ENCODE measurements around the gene ZNF292.
"Not testable (repeated sequence)": the region's sequence is repeated elsewhere in the genome, so short reads cannot be mapped to it uniquely, and the experiment has no call there.

Gene ZNF292

DNA sequence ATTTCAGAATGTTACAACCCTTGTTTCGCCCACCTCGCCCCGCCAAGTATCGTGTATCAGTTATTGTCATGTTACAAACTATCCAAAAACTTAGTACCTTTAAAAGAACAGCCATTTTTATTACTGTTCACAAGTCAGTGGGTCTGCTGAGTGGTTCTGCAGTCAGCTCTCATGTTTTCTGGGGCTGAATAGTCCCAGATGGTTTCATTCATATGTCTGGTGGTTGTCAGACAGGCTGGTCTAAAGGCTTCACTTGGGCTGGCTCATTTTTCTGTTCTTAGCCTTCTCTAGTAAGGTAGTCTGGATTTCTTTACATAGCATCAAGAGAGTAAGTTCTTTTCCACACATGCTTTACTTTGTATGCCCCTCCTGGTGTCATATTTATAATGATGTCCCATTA lies 8.6 kb downstream of the ZNF292 start:
- no peak for DNase-seq

DNA sequence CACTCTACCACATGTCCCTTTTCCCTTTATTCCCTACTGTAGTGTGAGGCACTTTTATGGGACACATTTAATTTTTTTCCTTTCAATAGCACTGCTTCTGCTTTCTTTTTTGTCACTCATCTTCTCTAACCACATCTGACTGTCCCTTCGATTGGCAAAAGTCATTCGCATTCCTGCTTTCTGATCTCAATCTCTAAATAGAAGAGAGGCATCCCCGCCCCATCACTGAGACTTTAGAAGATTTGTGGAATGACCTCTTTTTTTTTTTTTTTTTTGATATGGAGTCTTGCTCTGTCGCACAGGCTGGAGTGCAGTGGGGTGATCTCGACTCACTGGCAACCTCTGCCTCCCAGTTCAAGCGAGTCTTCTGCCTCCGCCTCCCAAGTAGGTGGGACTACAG lies 9.1 kb downstream of the ZNF292 start:
- no peak for DNase-seq

DNA sequence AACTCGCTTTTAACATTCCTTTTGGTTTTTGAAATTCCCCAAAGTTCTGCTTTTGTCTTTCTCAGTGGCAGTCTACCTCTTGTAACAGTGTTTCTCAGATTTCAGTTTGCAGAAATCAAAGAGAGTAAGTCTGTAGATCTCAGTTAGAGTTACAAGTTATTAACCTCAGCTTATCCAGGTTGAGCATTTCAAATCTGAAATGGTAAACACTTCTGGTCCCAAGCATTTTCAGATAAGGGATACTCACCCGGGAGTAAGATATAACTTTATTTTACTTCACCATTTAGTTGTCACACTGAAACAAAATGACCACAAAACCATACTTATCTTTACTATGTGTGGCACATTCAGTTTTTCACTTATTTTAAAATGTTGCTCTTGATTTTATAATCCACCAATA lies 9.8 kb downstream of the ZNF292 start:
- DNase-seq, result no peak

DNA sequence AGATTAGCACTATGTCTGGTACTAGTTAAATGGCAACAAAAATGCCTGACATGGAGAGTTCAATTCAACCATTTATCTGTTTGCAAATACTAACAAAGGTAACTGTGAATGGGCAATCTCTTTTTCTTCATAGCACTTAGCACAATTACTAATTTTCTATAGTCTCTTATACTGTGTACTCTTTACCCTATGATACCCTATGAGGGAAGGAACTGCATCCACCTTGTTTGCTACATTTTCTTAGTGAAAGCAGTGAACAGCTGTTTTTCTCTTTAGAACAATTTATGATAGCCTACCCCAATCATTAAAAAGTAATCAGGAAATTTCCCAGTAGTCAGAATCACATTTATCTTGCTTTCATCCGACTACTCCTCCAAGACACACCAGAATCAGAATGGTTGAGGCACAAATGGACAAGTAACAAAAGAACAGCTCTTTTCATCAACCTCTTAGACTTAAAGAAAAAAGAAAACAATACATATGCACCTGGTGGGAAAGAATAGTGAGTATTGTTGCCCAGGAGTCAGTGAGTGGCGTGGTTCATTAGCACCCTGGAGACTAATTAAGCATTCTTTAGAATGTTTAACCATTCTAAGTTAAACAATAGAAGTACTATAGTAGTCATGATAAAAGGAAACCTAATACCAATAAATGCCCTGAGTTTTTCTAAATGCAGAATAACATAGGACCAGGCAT lies 16.7 kb downstream of the ZNF292 start:
- DNase-seq, result no peak

DNA sequence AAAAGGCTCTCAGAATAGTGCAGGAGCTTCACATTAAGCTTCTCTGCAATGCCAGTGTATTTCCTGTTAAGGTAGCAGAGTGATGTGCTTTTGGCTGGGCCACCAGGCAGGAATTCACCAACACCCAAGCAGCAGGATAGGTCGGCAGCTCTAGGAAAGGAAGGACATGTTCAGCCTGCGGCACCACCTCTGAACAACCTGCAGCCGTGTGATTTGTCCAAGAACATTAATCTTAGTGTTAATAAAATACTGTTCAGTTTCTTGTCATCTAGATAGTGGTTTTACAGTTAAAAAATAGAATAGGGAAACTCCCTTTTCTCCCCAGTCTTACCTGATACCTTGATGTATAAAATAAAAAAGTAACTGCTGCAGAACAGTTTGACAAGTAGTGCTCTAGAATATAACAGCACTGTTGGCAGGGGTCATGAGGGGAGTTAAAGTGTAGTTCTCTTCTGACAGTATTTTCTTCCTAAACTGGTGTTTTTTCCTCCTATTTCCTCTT lies 18.8 kb downstream of the ZNF292 start:
- no peak for DNase-seq

DNA sequence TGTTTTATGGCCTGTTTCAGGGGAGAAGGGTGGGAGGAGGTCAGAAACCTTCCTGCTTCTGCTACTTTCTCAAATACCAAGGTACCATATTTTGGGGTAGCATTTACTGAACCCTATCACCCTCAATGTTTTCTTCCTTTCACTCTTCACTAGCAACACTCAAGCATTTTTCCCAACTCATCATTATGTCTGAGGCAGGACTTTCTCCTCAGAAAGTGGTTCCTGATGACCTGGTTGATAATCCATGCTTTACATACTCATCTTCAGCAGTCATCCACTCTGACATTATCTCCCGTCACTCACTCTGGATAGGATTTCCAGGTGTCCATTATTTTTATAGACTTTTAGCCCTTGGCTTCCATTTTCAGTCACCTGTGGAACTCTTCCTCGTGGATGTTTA lies 21.1 kb downstream of the ZNF292 start:
- no peak for DNase-seq

DNA sequence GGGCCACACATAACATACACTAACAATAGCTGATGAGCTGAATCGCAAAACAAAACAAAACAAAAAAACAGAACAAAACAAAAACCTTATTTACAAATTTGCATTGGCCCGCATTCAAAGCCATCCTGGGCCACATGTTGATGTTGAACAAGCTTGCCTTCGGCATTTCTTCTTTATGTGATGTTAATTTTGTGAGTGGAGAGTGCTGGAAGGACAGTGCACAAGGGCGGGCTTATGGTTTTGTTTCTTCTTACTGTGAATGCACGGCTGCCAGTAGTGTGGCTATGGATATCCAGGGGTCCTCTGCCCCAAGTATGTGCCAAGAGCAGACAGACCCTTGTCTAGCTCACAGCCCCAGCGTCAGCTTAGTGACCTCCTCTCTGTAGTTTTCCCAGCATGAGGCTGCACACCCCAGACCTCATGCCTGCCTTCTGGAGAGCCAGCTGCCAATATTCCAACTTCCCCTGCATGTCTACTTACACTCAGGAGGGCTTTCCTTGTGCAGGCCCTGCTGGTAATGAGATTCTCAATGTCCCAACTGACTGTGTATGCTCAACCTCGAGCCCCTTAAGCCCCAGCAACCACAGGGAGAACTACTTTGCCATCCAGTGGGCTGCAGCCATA lies 24.9 kb downstream of the ZNF292 start:
- DNase-seq, result no peak

DNA sequence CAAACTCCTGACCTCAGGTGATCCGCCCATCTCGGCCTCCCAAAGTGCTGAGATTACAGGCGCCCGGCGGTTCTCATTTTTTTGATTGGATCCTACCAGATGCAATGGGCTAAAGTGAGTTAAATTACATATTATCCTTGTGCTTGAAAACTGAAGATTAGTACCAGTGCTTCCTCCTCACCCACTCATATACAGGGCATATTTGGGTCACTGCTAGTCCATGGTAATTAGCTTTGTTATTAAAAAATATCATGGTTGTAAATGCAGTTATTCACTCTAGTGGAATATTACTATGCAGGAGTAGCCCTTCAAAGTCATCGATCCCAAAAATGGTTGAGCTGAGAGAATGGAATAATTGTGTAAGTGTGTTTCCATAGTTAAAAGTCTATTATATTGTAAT lies 26.5 kb downstream of the ZNF292 start:
- no peak for DNase-seq

DNA sequence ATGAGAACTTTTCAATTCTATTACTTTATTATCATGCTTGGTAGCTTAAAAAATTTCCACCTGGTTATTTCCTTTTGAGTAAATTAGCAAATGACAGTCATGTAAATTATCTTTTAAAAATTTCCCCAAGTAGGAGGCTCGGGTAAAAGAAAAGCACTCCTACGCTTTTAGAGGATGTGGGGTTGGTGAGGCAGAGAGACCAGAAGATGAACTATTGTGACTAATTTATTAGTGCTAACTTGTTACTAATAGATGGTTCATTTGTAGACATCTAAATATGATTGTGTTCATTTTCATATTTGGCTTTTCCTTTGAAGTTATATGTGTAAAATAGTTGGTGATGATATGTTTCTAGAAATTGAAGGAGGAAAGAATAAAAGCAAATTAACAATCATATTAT lies 27.0 kb downstream of the ZNF292 start:
- DNase-seq, result peak; percentile 57

DNA sequence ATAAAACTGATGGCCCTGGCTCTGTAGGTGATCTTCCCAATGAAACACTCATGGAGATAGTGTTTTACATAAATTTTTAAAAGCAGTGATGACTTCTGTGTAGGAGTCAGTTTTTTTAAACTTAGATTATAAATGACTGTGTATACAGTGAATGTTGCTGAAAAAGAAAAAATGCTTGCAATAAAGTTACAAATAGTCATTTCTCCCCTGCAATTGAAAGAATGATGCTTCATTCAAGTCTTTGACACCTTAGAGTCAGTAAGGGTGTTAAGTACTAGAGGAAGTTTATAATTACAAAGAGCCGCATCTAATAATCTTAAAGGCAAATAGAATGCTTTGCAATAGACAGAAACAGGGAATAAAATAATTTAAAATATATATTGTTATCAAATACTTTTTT lies 27.6 kb downstream of the ZNF292 start:
- DNase-seq, result peak; percentile 49

DNA sequence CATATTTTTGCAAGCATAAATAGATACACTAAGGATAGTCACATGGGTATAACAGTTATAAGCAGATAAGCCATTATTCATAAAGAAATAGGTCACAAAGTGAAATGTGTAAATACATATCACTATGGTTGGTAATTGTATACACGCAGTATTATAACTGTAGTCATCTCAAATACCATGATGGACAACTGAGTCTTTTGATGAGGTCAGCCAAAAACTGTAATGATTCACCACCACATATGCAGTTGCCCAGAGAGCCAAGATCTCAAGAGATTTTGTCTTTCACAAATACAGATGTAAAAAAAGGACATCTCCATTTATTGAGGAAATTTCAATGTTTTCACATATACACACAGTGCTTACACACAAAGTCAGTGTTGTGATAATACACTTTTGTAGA lies 28.3 kb downstream of the ZNF292 start:
- DNase-seq, result peak; percentile 38

DNA sequence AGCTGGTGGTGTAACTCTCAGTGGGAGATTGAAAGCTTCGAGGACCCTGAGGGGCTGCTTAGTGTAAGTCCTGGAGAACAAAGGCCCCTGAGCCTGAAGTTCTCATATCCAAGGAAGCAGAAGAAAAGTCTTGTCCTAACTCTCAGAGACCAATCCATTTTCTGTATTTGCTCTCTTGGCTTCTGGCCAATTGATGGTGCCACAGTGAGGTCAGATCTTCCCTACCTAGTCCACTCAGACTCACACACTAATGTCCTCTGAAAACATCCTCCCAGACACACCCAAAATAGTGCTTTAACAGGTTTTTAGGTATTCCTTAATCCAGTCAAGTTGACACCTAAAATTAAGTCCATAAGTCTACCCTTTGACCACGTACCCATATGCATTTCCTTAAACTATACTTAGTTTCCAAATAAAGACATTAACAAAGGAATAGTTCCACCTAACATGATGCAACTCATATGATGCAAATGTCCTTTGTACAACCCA lies 29.4 kb downstream of the ZNF292 start:
- no peak for DNase-seq

DNA sequence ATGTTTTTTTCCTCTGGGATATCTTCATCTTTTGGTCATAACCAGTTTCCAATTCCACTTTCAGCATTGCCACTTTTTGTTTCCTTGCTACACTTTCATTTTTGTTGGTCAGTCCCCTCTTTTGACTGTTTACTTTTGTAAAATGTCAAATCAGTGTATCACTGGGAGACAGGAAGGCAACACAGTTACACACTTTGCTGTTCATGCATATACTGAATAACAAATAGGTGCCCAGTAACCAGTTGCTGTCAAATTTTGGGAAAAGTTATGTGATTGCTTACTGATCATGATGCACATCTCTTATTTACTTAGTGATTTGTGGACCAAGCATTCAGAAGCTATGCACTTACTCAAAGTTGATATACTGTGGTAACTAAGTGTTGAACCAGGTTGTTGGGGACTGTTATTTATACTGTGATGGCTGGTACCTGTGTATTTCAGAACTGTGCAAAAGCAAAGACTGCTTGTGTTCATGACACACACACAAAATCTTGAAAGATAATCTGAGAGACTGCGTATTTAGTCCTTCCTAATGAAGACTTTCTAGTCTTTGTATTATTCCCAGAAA lies 41.0 kb downstream of the ZNF292 start:
- DNase-seq, result peak; percentile 26

DNA sequence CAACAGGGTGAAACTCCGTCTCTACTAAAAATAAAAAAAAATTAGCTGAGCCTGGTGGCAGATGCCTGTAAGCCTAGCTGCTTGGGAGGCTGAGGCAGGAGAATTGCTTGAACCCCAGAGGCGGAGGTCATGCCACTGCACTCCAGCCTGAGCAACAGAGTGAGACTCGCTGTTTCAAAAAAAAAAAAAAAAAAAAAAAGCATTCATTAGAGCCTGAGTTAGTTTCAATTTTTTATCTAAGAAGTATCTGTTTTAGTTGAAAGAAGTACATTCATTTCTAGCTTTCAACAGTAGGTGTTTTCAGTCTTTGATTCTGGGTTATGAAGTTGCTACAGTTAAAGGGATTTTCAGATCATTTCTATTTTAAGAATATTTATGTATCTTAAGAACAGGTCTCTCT lies 42.2 kb downstream of the ZNF292 start:
- peak; percentile 41 for DNase-seq

DNA sequence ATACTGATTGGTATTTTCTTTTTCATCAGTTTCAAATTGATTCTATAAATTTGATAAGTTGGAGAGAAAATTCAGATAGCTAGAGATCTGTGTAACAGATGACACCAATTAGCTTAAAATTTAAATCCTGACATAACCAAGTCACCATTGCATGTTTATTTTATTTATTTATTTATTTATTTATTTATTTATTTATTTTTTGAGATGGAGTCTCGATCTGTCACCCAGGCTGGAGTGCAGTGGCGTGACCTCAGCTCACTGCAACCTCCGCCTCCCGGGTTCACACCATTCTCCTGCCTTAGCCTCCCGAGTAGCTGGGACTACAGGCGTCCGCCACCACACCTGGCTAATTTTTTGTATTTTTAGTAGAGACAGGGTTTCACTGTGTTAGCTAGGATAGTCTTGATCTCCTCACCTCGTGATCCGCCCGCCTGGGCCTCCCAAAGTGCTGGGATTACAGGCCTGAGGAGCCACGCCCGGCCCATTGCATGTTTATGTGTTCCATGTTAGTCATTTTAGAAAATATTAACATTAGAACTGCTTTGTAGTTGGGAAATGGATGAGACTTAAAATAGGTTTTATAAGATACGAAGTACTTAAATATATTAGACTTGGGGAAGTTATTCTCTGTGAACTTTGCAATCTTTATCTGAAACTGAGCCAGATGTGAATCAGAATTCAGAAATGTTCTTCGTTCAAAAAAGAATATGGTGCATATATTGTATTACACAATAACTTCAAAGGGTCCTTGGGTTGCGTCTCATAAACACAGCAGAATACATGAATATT lies 42.9 kb downstream of the ZNF292 start:
- not testable (repeated sequence) for DNase-seq

DNA sequence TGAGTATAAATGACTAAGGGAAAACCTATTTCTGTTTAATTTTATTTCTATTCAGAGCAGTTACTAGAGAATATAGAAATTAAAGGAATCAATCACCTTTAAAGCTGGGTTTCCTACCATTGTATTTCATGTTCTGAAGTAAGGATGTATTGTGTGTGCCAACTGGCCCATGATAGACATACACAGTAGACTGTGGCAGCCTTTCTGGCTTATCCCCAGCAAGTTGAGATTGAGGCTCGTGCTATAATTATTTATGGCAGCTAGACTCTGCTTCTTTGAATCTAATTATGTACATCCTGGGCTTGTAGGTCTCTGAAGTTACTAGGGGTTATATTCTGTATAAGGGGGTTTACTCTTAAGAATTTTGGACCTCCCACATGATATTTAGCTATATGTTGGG lies 44.4 kb downstream of the ZNF292 start:
- no peak for DNase-seq

DNA sequence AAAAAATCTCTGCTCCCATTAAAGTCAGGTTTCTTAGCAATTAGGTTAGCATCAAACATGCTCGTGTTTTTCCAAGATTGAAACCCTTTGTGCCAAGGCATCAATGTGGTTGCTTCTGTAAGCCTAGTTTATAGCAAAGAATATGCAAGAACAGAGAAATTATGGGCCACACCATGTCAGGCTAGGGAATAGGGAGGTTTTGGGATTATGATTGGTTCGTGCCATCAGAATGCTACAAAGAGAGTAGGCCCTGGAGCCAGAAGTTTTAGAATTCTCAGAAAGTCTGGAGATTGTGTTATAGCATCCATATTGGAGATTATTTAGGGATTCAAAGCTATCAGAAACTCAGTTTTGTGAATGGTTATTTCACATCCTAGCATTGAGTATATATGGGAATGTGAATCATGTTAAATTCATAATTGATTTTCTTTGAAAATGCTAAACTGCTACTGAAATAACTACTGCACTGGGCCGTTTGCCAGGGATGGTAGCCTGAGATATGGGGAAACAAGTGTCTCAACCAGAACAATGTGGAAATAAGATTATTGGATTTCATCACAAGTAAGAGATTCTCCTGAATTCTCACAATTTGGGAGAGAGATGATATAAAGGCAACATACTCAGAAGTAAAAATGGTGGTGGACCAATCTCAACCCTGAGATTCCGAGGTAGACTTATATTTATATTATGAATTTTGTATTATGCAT lies 45.3 kb downstream of the ZNF292 start:
- no peak for DNase-seq

DNA sequence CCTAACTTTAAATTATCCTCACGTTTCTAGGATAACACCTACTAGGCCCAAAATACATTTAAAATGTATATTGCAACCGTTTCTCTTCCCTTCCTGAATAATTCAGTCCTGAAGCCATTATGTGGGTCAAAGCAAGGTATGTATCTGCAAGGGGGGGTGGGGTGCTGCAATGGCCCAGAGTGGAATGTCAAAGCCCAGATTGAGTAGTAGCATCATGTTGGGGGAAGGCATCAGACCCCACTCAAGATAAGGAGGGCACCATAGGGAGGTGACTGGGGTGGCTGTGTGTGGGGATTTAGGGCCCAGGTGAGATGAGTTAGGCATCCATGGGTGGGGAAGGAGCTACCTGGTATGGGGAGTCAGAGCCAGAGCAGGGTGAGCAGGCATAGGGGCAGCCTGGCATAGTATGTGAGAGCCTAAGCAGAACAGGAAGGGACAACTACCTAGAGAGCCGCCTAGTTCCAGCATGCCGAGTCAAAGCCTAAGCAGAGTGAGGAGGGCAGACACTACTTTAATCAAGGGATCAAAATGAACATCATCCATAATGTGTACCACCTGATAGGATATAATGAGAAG lies 48.2 kb downstream of the ZNF292 start:
- no peak for DNase-seq

DNA sequence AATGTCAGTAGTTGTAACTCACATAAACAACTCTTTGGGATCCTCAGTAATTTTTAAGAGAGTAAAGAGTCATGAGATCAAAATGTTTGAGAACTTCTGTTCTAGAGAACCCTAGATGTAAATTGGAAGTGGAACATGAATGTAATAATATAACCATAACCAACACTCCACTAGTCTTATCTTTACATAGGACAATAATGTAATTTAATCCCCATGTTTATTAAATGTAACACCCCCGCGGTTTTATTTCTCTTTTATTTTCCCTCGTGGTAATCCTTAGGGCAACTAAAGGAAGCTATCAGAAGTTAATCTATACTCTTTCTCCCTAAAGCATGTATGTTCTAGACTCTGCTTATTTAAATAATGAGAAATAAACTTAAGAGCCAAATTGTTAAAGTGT lies 54.4 kb downstream of the ZNF292 start:
- no peak for DNase-seq

DNA sequence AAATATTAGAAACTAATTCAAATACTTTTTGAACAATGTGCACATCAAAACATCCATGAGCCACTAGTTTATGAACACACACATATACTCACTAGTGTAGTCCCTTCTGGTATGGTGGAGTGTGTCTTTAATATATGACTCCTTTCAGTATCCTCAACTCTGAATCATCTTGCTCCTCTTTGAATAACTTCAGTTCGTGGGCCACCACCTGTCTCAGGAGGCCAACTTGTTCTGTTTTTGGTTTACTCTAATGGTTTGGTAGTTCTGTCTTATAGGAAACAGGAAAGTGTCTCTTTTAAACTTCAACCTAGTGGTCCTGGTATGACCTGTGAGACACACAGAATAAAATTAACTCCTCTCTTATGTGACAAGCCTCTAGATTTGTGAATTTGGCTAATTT lies 55.6 kb downstream of the ZNF292 start:
- peak; percentile 54 for DNase-seq

DNA sequence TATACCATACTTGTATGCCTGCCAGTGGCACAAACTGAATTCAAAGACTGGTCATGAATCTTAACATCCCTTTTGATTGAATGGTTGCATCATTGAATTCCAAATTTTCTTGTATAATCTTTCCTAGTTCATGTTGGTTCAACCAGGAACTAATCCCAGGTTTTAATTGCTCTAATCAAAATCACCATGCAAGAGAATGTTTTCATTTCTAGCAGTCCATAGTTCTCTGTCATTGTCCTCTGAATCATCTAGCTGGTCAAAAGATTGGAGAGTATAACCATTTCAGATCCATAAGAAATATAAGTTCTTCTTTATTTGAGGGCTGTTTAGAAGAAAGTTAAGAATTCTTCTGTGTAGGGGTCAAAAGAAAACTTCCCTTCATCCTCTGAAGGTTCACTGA lies 57.2 kb downstream of the ZNF292 start:
- DNase-seq, result no peak

DNA sequence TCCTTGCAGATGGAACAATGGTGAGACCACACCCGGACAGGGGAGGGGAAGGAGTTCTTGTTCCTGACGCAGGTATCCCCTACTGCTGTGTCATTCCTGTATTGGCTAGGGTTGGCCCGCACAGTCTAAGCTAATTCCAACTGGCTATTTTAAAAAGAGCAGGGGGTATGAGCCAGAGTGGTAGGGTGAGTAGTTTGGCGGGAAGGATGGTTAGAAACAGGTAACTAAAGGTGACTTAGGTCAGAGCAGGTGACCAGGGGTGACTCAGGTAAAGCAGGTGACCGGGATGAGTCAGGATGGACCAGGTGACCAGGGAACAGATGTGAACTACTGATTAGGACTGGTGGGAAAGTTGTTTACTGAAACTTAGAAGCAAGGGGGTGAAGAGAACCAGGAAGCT lies 58.0 kb downstream of the ZNF292 start:
- no peak for DNase-seq

Data from activated CD4-positive, alpha-beta T cell treated with anti-CD3 and anti-CD28 coated beads, Interleukin-10, Interleukin-2, amounts not matched to agents 100 ng/mL and 50 ng/mL, durations not matched to agents 16 hours and 8 hours (primary cell).